Activated B cell treated with CpG ODN at 0.5 μM for 24 hours (primary cell): Measurements from ENCODE around the gene BATF3. TPM values are rescaled to one million over a fixed set of nuclear protein-coding genes. Genes with fewer than 3 reads are reported as not detected.
A peak's percentile ranks its signal among the peaks of the same experiment; 100 is the strongest.

ENCODE experiments used
- ATAC-seq: fragments of 200-7000 bp; cut with Tn5 transposase; one replicate; pipeline ENCODE4 v1.10.0; 2021; ENCODE audit warnings: low read depth, mild to moderate bottlenecking, moderate library complexity
- CTCF ChIA-PET: fragments of 350-600 bp; sonication (Branson Sonifier 250); formaldehyde crosslinking; loops from one replicate; lab custom pipeline; 2021; ENCODE audit warnings: antibody characterized with exemption; lab: Charles Lee
- POLR2A ChIA-PET: fragments of 350-600 bp; sonication (Branson Sonifier 250); formaldehyde crosslinking; loops from one replicate; lab custom pipeline; 2021; ENCODE audit warnings: antibody characterized with exemption; lab: Charles Lee
- DNase-seq: peaks from one replicate; pipeline ENCODE4 v3.0.0; 2022
- H3K27ac Mint-ChIP-seq: one replicate; pipeline ENCODE4 v1.8.0; 2020; ENCODE audit warnings: mixed read lengths
- H3K27me3 Mint-ChIP-seq: one replicate; pipeline ENCODE4 v1.8.0; 2021; ENCODE audit warnings: mixed read lengths
- H3K36me3 Mint-ChIP-seq: one replicate; pipeline ENCODE4 v1.8.0; 2021; ENCODE audit warnings: low read depth, mixed read lengths
- H3K4me1 Mint-ChIP-seq: one replicate; pipeline ENCODE4 v1.8.0; 2021; ENCODE audit warnings: mixed read lengths
- H3K4me3 Mint-ChIP-seq: one replicate; pipeline ENCODE4 v1.8.0; 2020; ENCODE audit warnings: mild to moderate bottlenecking, mixed read lengths
- H3K9me3 Mint-ChIP-seq: one replicate; pipeline ENCODE4 v1.8.0; 2020; ENCODE audit warnings: mixed read lengths
- CTCF ChIP-seq: fragments of 200-600 bp; IDR thresholded peaks from one replicate; pipeline ENCODE4 v1.8.0; 2022; ENCODE audit warnings: antibody characterized with exemption, mild to moderate bottlenecking
- intact Hi-C: fragments of 100-400 bp; cut with micrococcal nuclease; formaldehyde crosslinking; loops from one replicate; pipeline ENCODE4 v1.15.1; 2024
- total RNA-seq: library from RNA; stranded (reverse); gene quantifications from 2 replicates; pipeline ENCODE4 v1.2.3, GENCODE V29; 2022

The BATF3 gene
- total RNA-seq, 1 donor from 2014 or later, result 23.5 TPM

GRCh38 chr1:212678456-212679410 is 20.9 kb downstream of the BATF3 start:
- DNase-seq, result no peak
- Mint-ChIP-seq H3K4me3 (peak overlapping the region; percentile 9), H3K9me3 (no peaks in the 10 kb centered on the region), H3K27ac (peak overlapping the region; percentile 84), H3K4me1 (peaks cover 47% of the 10 kb centered on the region), H3K27me3 (peaks cover 4% of the 10 kb centered on the region), H3K36me3 (no peaks in the 10 kb centered on the region)
- no peak for TF ChIP-seq CTCF
- ChIA-PET POLR2A (interaction anchor here (0.6 to 3.1 kb wide), 9 partner anchors 12 to 213 kb away, joined by 3 to 19 read pairs (median 5); partner anchors contain the start of genes ATF3, BATF3, NSL1 and TATDN3), CTCF (interaction anchor here (1.2 to 2.0 kb wide), 2 partner anchors 14 to 202 kb away, joined by 3 to 9 read pairs; no protein-coding TSS in a partner anchor)
- peak; percentile 73 for ATAC-seq
- intact Hi-C loops, result loop anchor here (1.0 kb wide), 1 partner anchor 23 kb away; no protein-coding TSS in a partner anchor

- Mint-ChIP-seq H3K4me3 (no peak overlapping the region), H3K27me3 (peaks cover 4% of the 10 kb centered on the region), H3K27ac (peak overlapping the region; percentile 35), H3K36me3 (no peaks in the 10 kb centered on the region), H3K9me3 (no peaks in the 10 kb centered on the region), H3K4me1 (peaks cover 35% of the 10 kb centered on the region)
- intact Hi-C loops, result no loop called here
- no peak for ATAC-seq
- CTCF ChIA-PET, result interaction anchor here (1.0 to 2.0 kb wide), 2 partner anchors 13 to 104 kb away, joined by 3 to 11 read pairs; no protein-coding TSS in a partner anchor
- POLR2A ChIA-PET, result interaction anchor here (0.8 to 3.1 kb wide), 3 partner anchors 23 to 69 kb away, joined by 3 to 19 read pairs (median 13); partner anchors contain the start of gene ATF3
- no peak for TF ChIP-seq CTCF
- DNase-seq, result no peak
Measured at GRCh38 chr1:212677573-212677972, 22.1 kb downstream of the BATF3 start.

- H3K4me1 Mint-ChIP-seq, result peaks cover 31% of the 10 kb centered on the region
- ChIA-PET POLR2A (interaction anchor here (0.8 kb wide), 1 partner anchor 24 kb away, joined by 3 read pairs; no protein-coding TSS in a partner anchor), CTCF (interaction anchor here (1.0 to 2.0 kb wide), 2 partner anchors 12 to 105 kb away, joined by 3 to 11 read pairs; no protein-coding TSS in a partner anchor)
- no peak for TF ChIP-seq CTCF
- H3K27me3 Mint-ChIP-seq, result peaks cover 4% of the 10 kb centered on the region
- H3K27ac Mint-ChIP-seq, result peak overlapping the region; percentile 35
- intact Hi-C loops, result no loop called here
- ATAC-seq, result no peak
- H3K4me3 Mint-ChIP-seq, result no peak overlapping the region
- no peak for DNase-seq
- H3K9me3 Mint-ChIP-seq, result no peaks in the 10 kb centered on the region
- no peaks in the 10 kb centered on the region for H3K36me3 Mint-ChIP-seq
Measured at GRCh38 chr1:212677136-212677535, 22.5 kb downstream of the BATF3 start.

- no peak for TF ChIP-seq CTCF
- POLR2A ChIA-PET, result interaction anchor here (0.6 kb wide), 1 partner anchor 390 kb away, joined by 5 read pairs; no protein-coding TSS in a partner anchor
- CTCF ChIA-PET, result no interaction called here
- Mint-ChIP-seq H3K4me1 (peaks cover 32% of the 10 kb centered on the region), H3K9me3 (no peaks in the 10 kb centered on the region), H3K36me3 (no peaks in the 10 kb centered on the region), H3K27ac (no peak overlapping the region), H3K27me3 (peaks cover 4% of the 10 kb centered on the region), H3K4me3 (no peak overlapping the region)
- no peak for DNase-seq
- no peak for ATAC-seq
- intact Hi-C loops, result no loop called here
Measured at GRCh38 chr1:212675675-212676074, 24.0 kb downstream of the BATF3 start.

- Mint-ChIP-seq H3K27me3 (peaks cover 4% of the 10 kb centered on the region), H3K9me3 (no peaks in the 10 kb centered on the region), H3K27ac (no peak overlapping the region), H3K4me3 (no peak overlapping the region), H3K36me3 (no peaks in the 10 kb centered on the region), H3K4me1 (peaks cover 29% of the 10 kb centered on the region)
- TF ChIP-seq CTCF, result no peak
- intact Hi-C loops, result no loop called here
- ChIA-PET POLR2A (no interaction called here), CTCF (interaction anchor here (1.9 kb wide), 1 partner anchor 10 kb away, joined by 5 read pairs; no protein-coding TSS in a partner anchor)
- no peak for DNase-seq
- ATAC-seq, result no peak
Measured at GRCh38 chr1:212674872-212675271, 24.8 kb downstream of the BATF3 start.
